Inflammatory macrophage (primary cell): ENCODE data around the gene ME1.
"Not testable (repeated sequence)": the region's sequence is repeated elsewhere in the genome, so short reads cannot be mapped to it uniquely, and the experiment has no call there.

Experiments
- DNase-seq, 2 donors: peaks; one replicate each; pipeline ENCODE4 v3.0.0-alpha.2; 2020 to 2022

Gene ME1

GRCh38 chr6:83431545-83432155 lies 799 bp upstream of the ME1 start:
- DNase-seq, result no peak

- DNase-seq, result no peak
Measured at GRCh38 chr6:83429857-83430610, 817 bp downstream of the ME1 start.

GRCh38 chr6:83429269-83429668 lies 1.6 kb downstream of the ME1 start:
- no peak for DNase-seq

DNA sequence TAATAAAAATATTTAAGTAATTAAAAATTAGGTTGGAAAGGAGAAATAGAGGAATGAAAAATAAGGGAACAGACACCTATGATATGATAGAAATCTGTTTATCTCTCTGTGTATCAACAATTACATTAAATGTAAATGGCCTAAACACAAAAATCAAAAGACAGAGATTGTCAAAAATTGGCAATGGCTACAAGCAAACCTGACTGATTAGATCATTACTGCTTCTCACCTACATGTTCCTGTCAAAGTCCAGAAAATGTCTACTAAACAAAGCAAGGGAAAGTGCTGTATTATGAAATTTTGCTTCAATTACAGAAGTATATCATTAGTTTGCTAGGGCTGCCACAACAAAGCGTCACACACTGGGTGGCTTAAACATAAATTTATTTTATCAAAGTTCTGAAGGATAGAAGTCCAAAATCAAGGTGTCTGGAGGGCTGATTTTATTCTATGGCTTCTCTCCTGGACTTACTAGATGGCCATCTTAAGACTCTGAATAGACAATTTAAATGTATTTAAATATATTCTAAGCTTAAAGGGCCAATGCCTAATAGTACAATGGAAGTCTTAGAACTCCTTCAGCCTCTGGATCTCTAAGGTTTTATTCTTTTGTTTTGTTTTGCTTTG lies 6.3 kb downstream of the ME1 start:
- no peak for DNase-seq

GRCh38 chr6:83417880-83418663 lies 12.8 kb downstream of the ME1 start:
- DNase-seq, result peak; percentile 70 to 78

- DNase-seq, result no peak
Measured at GRCh38 chr6:83413068-83413467, 17.8 kb downstream of the ME1 start.

GRCh38 chr6:83411731-83412130 lies 19.1 kb downstream of the ME1 start:
- no peak for DNase-seq

- no peak for DNase-seq
Measured at GRCh38 chr6:83403191-83403590, 27.7 kb downstream of the ME1 start.

DNA sequence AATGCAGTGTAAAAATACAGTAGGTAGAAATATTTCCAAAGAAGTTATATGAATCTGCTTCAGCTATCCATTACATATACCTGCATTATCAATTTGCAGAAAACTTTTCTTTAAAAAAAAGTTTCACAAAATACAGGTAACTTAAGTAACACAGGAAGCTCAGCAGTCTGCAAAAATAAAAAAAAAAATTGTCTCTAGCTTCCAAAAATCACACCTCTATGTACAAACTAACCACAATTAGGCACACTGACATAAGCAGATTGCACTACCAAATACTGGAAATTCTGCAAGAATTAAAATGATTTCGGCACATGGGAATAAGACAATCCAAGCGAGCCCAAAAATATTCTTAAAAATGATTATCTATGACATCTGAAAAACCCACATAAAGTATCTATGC lies 41.2 kb downstream of the ME1 start:
- no peak for DNase-seq

DNA sequence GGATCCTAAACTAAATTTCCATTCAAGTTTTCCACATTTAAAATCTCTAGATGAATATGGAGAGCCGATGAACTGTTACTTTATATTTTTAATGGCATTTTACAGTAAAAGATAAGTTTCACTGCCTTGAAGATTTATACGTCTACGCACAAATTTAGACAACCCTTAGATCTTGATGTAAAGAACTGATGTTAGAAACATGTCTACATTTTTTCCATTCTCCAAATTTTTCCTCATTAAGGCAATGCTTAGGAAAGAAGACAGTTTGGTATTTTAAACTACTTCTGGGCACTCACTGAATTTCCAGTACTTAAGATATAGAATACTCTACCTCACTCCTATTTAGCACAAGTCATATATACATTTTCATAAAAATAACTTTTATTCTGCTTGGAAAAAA lies 45.4 kb downstream of the ME1 start:
- no peak for DNase-seq

GRCh38 chr6:83384751-83385150 lies 46.1 kb downstream of the ME1 start:
- no peak for DNase-seq

DNA sequence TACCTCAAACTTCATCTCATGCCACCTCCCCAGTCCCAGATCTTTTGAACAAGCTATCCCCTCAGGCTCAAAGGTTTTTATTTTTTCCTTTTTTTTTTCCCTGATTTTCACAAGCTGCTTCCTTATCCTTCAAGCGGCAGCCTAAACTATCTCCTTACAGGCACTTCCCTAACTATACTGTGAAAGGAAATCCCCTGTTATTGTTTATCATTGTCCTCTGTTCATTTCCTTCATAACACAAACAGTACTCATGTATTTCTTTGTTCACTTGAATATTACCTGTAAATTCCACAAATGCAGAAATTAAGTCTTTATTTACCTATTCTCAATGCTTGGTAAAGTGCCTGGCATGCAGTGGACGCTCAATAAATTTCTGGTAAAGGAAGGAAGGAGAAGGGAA lies 48.9 kb downstream of the ME1 start:
- no peak for DNase-seq

- DNase-seq, result no peak
Measured at GRCh38 chr6:83378621-83379388, 52.0 kb downstream of the ME1 start.

GRCh38 chr6:83371423-83371822 lies 59.4 kb downstream of the ME1 start:
- DNase-seq, result no peak

DNA sequence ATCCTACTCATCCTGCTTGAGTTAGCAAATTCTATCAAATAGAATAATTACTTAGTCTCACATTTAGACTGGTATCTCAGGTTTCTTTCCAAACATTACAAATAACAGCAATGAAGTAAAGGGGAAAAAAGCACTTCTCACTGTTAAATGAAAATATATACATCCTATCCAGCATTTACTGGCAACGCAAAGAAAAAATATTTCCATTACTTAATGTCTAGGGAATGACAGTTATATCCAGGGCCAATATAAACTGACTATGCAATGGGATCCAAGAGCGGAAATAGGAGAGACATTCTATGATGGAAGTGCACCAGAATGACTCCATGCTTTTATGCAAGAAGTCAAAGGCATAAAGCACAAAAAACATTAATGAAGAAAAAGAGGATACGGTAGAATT lies 60.3 kb downstream of the ME1 start:
- no peak for DNase-seq

DNA sequence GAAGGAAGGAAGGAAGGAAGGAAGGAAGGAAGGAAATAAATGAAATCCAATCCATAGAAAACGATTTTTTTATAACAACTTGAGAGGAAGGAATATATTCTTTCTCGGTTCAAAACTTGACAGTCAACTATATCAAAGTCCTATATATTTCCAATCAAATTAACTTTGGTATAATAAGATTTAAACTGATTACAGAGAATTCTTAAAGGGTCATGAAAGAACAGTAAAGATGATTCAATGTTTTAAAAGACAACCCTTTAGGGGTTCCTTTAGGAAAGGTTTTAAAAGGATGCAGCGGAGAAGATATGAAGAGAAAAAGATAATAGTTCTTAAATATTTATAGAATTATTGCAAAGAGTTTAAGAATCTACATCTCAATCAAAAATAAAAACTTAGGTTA lies 61.2 kb downstream of the ME1 start:
- no peak for DNase-seq

GRCh38 chr6:83368577-83368976 lies 62.3 kb downstream of the ME1 start:
- DNase-seq, result no peak

- no peak for DNase-seq
Measured at GRCh38 chr6:83367104-83367503, 63.7 kb downstream of the ME1 start.

- DNase-seq, result no peak
Measured at GRCh38 chr6:83365931-83366330, 64.9 kb downstream of the ME1 start.

DNA sequence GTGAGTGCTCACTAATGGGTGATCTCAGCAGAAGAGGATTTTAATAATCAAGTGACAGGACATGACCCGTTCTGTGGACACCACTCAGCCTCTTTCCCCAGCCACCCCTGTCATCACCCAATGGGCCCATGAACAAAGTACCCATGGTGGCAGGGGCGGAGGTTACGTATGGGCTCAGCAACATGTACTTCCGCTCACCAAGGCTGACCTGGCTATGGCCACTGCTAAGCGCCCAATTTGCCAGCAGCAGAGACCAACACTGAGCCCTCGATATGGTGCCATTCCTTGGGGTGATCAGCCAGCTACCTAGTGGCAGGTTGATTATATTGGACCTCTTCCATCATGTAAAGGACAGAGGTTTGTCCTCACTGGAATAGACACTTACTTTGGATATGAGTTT lies 68.5 kb downstream of the ME1 start:
- DNase-seq, result not testable (repeated sequence)

- DNase-seq, result no peak
Measured at GRCh38 chr6:83359638-83360037, 71.2 kb downstream of the ME1 start.

GRCh38 chr6:83354747-83355146 lies 76.1 kb downstream of the ME1 start:
- DNase-seq, result no peak
